Activated CD4-positive, alpha-beta memory T cell treated with anti-CD3 and anti-CD28 coated beads for 36 hours (primary cell): ENCODE measurements around the gene PAGR1. TPM values are rescaled to one million over a fixed set of nuclear protein-coding genes. Genes with fewer than 3 reads are reported as not detected.
"Not testable (repeated sequence)": the region's sequence is repeated elsewhere in the genome, so short reads cannot be mapped to it uniquely, and the experiment has no call there.

Experiments
- CTCF ChIA-PET: fragments of 350-600 bp; sonication (Branson Sonifier 250); formaldehyde crosslinking; loops from one replicate; lab custom pipeline; 2021; ENCODE audit warnings: antibody characterized with exemption, inconsistent platforms; lab: Charles Lee
- POLR2A ChIA-PET: fragments of 350-600 bp; sonication (Branson Sonifier 250); formaldehyde crosslinking; loops from one replicate; lab custom pipeline; 2021; ENCODE audit warnings: antibody characterized with exemption; lab: Charles Lee
- DNase-seq: peaks from one replicate; pipeline ENCODE4 v3.0.0-alpha.2; 2020
- H3K27ac Mint-ChIP-seq: one replicate; pipeline ENCODE4 v1.8.0; 2021; ENCODE audit warnings: mixed read lengths
- H3K27me3 Mint-ChIP-seq: one replicate; pipeline ENCODE4 v1.8.0; 2021; ENCODE audit warnings: mixed read lengths
- H3K36me3 Mint-ChIP-seq: one replicate; pipeline ENCODE4 v1.8.0; 2021; ENCODE audit warnings: mixed read lengths
- H3K4me1 Mint-ChIP-seq: one replicate; pipeline ENCODE4 v1.8.0; 2021; ENCODE audit warnings: low read depth, mixed read lengths
- H3K4me3 Mint-ChIP-seq: one replicate; pipeline ENCODE4 v1.8.0; 2021; ENCODE audit warnings: mild to moderate bottlenecking, mixed read lengths
- H3K9me3 Mint-ChIP-seq: one replicate; pipeline ENCODE4 v1.8.0; 2021; ENCODE audit warnings: mixed read lengths
- intact Hi-C: fragments of 100-400 bp; cut with micrococcal nuclease; formaldehyde crosslinking; loops from one replicate; pipeline ENCODE4 v1.15.1; 2023
- total RNA-seq, 2 experiments: library from RNA; stranded (reverse); gene quantifications; one replicate each; pipeline ENCODE4 v1.2.3, GENCODE V29; 2021

Gene PAGR1
- total RNA-seq, 2 experiments from 2014 or later = 21.9 to 24.0 TPM

DNA sequence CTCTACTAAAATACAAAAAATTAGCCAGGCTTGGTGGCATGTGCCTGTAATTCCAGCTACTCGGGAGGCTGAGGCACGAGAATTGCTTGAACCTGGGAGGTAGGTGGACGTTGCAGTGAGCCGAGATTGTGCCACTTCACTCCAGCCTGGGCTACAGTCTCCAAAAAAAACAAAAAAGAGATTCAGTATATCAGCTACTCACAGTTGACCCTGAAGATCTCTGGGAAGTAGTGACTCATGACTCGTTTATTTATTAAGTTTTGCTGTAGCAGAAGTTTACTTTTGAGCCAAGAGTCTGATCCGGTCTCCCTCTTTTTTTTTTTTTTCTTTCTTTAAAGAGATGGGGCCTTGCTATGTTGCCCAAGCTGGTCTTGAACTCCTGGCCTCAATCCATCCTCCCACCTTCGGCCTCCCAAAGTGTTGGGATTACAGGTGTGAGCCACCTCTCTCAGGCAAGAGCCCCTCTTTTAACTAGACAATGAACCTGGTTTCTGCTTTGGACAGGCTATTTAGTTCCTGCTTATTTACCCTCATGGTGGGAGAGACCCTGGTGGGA is 8.7 kb downstream of the PAGR1 start:
- POLR2A ChIA-PET = interaction anchor here (0.8 to 1.7 kb wide), 4 partner anchors 12 to 101 kb away, joined by 3 to 5 read pairs (median 4); partner anchors contain the start of genes KCTD13, KIF22 and PRRT2
- Mint-ChIP-seq H3K27ac (peak overlapping the region; percentile 95), H3K27me3 (no peaks in the 10 kb centered on the region), H3K4me3 (peak overlapping the region; percentile 59), H3K36me3 (peaks cover 15% of the 10 kb centered on the region), H3K4me1 (peaks cover 68% of the 10 kb centered on the region), H3K9me3 (no peaks in the 10 kb centered on the region)
- DNase-seq = no peak
- intact Hi-C loops = loop anchor here (2.0 to 10.0 kb wide), 4 partner anchors 14 to 1000 kb away; partner anchors contain the start of genes ATXN2L, ITGAL, MYL11 and TBC1D10B
- CTCF ChIA-PET = interaction anchor here (0.6 to 4.6 kb wide), 6 partner anchors 8 to 605 kb away, joined by 3 to 47 read pairs (median 5); partner anchors contain the start of genes DCTPP1 and PAGR1

DNA sequence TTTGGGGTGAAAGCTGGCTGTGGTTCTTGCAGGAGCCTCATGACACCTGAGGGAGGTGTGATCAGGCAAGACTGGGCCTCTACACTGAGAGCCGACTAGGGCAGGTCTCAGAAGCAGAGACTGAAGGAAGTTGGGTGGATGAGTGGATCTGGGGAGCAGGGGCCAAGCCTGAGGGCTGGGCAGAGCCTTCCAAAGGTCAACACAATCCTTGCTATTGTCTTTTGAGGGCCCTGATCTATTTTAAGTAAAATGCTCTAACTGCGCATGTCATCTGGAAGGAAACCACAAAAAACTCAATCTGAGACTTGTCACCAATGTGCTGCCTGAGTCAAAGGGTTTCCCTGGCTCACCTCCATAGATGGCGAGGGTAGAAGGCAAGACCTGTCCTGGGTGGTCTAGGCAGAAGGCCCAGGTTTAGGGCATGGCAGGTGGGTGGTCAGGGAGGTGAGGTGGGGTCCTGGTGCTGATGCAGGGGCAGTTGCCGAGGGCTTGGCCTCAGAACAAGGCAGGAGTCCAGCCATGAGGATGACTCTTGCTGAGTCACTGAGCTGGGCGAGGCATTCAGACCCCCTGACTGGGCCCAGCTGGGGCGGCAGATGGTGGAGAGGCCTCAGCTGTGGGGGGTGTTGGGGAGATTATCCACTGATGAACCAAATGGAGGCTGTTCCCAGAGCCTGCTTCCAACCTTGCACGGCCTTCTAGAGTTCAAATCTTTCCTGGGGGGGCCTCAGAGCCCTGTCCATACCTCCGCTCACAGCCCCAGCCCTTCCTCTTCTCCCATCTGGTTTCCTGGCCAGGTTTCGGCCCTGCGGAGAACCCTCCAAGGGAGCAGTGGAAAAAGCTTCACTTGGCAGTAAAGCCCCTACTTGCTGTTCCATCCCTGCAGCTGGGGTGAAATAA is 9.4 kb downstream of the PAGR1 start:
- H3K27me3 Mint-ChIP-seq = no peaks in the 10 kb centered on the region
- no peaks in the 10 kb centered on the region for H3K9me3 Mint-ChIP-seq
- H3K36me3 Mint-ChIP-seq = peaks cover 9% of the 10 kb centered on the region
- intact Hi-C loops = loop anchor here (2.0 to 10.0 kb wide), 4 partner anchors 15 to 1001 kb away; partner anchors contain the start of genes ATXN2L, ITGAL, MYL11 and TBC1D10B
- H3K27ac Mint-ChIP-seq = peak overlapping the region; percentile 95
- peaks cover 64% of the 10 kb centered on the region for H3K4me1 Mint-ChIP-seq
- H3K4me3 Mint-ChIP-seq = peak overlapping the region; percentile 59
- ChIA-PET CTCF (interaction anchor here (0.9 to 4.6 kb wide), 5 partner anchors 9 to 207 kb away, joined by 3 to 47 read pairs (median 9); partner anchors contain the start of gene PAGR1), POLR2A (interaction anchor here (0.6 to 3.1 kb wide), 5 partner anchors 8 to 19 kb away, joined by 3 to 17 read pairs (median 5); partner anchors contain the start of genes PAGR1 and PRRT2)
- DNase-seq = peak; percentile 72

DNA sequence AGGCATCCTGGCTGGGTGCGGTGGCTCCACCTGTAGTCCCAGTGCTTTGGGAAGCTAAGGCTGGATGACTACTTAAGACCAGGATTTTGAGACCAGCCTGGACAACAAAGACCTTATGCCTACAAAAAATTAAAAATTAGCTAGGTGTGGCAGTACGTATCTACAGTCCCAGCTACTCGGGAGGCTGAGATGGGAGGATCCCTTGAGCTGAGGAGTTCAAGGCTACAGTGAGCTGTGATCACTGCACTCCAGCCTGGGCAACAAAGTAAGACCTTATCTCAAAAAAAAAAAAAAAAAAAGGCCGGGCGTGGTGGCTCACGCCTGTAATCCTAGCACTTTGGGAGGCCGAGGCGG is 10.4 kb downstream of the PAGR1 start:
- Mint-ChIP-seq H3K36me3 (peaks cover 8% of the 10 kb centered on the region), H3K27me3 (no peaks in the 10 kb centered on the region), H3K27ac (peak overlapping the region; percentile 96), H3K4me1 (peaks cover 69% of the 10 kb centered on the region), H3K4me3 (peak overlapping the region; percentile 70), H3K9me3 (no peaks in the 10 kb centered on the region)
- ChIA-PET CTCF (interaction anchor here (0.6 to 4.6 kb wide), 9 partner anchors 8 to 359 kb away, joined by 3 to 47 read pairs (median 4); partner anchors contain the start of genes PAGR1 and PRRT2), POLR2A (interaction anchor here (0.7 to 3.1 kb wide), 8 partner anchors 9 to 308 kb away, joined by 3 to 17 read pairs (median 5); partner anchors contain the start of genes KIF22, PAGR1 and PRRT2)
- intact Hi-C loops = loop anchor here (5.0 to 10.0 kb wide), 3 partner anchors 548 to 1002 kb away; partner anchors contain the start of genes ATXN2L, ITGAL, MYL11 and TBC1D10B
- DNase-seq = no peak

DNA sequence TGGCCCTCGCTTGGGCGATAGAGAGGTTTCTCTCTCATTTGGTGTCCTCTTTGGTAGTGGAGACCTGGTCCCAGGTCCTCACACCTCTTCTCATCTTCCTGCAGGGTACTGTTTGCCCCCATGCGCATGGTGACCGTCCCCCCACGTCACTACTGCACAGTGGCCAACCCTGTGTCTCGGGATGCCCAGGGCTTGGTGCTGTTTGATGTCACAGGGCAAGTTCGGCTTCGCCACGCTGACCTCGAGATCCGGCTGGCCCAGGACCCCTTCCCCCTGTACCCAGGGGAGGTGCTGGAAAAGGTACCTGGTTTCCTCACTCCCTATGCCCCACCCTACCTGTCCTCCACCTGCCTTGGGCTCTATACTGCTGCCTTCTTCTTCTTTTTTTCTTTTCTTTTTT is 14.8 kb downstream of the PAGR1 start:
- Mint-ChIP-seq H3K4me3 (no peak overlapping the region), H3K4me1 (peaks cover 49% of the 10 kb centered on the region), H3K27me3 (no peaks in the 10 kb centered on the region), H3K36me3 (peaks cover 26% of the 10 kb centered on the region), H3K9me3 (no peaks in the 10 kb centered on the region), H3K27ac (no peak overlapping the region)
- DNase-seq = no peak
- ChIA-PET CTCF (no interaction called here), POLR2A (no interaction called here)
- intact Hi-C loops = no loop called here

DNA sequence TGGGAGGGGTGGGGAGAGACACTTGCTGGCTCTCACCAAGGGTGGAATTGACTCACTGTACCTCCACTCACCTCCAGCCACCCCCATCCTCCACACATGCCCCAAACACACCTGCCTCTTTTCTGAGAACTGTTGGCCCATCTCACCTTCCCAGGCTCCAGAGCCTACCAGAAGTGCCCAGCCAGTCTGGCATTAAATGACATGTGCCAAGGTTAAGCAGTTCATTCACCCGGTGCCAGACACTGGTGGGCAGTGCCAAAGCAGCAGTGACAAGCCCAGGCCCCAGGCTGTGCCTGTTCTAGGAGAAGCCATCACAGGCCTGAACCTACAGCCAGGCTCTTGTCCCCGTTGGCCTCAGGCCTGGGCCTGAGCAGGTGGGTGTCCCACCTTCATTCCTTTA is 15.5 kb downstream of the PAGR1 start:
- ChIA-PET CTCF (no interaction called here), POLR2A (no interaction called here)
- Mint-ChIP-seq H3K27me3 (no peaks in the 10 kb centered on the region), H3K4me3 (no peak overlapping the region), H3K9me3 (no peaks in the 10 kb centered on the region), H3K36me3 (peaks cover 30% of the 10 kb centered on the region), H3K27ac (no peak overlapping the region), H3K4me1 (peaks cover 42% of the 10 kb centered on the region)
- no peak for DNase-seq
- intact Hi-C loops = no loop called here

DNA sequence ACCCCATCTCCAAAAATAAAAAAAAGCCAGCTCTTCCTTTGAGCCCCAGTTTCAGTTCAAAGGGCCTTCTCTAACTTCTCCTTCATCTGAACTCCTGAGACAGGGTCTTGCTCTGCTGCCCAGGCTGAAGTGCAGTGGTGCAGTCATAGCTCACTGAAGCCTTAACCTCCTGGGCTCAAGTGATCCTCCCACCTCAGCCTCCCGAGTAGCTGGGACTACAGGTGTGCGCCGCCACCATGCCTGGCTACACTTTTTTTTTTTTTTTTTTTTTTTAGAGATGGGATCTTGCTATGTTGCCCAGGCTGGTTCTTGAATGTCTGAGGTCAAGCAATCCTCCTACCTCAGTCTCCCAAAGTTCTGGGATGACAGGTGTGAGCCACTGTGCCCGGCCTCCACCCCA is 17.3 kb downstream of the PAGR1 start:
- ChIA-PET CTCF (interaction anchor here (0.6 to 2.8 kb wide), 2 partner anchors 15 to 17 kb away, joined by 3 to 18 read pairs; no protein-coding TSS in a partner anchor), POLR2A (interaction anchor here (0.6 kb wide), 1 partner anchor 33 kb away, joined by 4 read pairs; no protein-coding TSS in a partner anchor)
- H3K27ac Mint-ChIP-seq, intact Hi-C loops, DNase-seq, H3K27me3 Mint-ChIP-seq, H3K9me3 Mint-ChIP-seq, H3K4me3 Mint-ChIP-seq: not testable (repeated sequence)
- H3K4me1 Mint-ChIP-seq = peaks cover 27% of the 10 kb centered on the region
- H3K36me3 Mint-ChIP-seq = peaks cover 41% of the 10 kb centered on the region

DNA sequence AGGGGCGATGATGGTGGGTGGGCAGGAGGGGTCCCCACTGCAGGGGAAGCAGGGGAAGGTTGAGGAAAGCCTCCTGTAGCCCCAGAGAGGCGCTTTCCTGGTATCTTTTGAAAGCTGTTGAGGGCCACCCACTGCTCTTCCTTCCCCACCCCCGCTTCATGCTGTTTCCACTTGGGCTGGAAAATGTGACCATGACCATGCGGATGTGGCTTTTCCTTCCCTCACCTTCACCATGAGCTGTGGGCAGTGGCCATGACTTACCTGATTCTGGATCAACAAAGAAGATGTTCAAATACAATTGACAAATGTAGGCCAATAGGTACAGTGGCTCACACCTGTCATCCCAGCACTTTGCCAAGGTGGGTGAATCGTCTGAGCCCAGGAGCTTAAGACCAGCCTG is 18.1 kb downstream of the PAGR1 start:
- peak overlapping the region; percentile 18 for H3K27ac Mint-ChIP-seq
- no peak overlapping the region for H3K4me3 Mint-ChIP-seq
- peak; percentile 60 for DNase-seq
- H3K9me3 Mint-ChIP-seq = no peaks in the 10 kb centered on the region
- intact Hi-C loops = no loop called here
- ChIA-PET POLR2A (interaction anchor here (1.6 kb wide), 1 partner anchor 14 kb away, joined by 3 read pairs; the partner anchor contains the start of gene MVP), CTCF (interaction anchor here (2.8 kb wide), 1 partner anchor 14 kb away, joined by 18 read pairs; no protein-coding TSS in a partner anchor)
- no peaks in the 10 kb centered on the region for H3K27me3 Mint-ChIP-seq
- peaks cover 41% of the 10 kb centered on the region for H3K36me3 Mint-ChIP-seq
- H3K4me1 Mint-ChIP-seq = peaks cover 22% of the 10 kb centered on the region

DNA sequence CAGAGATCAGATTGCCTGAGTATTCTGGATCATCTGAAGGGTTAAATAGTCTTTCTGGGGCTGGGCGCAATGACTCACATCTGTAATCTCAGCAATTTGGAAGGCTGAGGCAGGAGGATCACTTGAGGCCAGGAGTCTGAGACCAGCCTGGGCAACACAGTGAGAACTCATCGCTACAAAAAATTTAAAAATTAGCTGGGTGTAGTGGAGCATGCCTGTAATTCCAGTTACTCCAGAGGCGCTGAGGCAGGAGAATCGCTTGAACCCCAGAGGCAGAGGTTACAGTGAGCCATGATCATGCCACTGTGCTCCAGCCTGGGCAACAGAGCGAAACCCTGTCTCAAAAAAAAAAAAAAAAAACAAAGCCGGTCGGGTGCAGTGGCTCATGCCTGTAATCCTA is 20.0 kb downstream of the PAGR1 start:
- intact Hi-C loops = no loop called here
- DNase-seq = no peak
- CTCF ChIA-PET = no interaction called here
- POLR2A ChIA-PET = no interaction called here
- H3K36me3 Mint-ChIP-seq = peaks cover 45% of the 10 kb centered on the region
- H3K9me3 Mint-ChIP-seq = no peaks in the 10 kb centered on the region
- H3K4me3 Mint-ChIP-seq = no peak overlapping the region
- no peak overlapping the region for H3K27ac Mint-ChIP-seq
- peaks cover 14% of the 10 kb centered on the region for H3K4me1 Mint-ChIP-seq
- H3K27me3 Mint-ChIP-seq = no peaks in the 10 kb centered on the region

DNA sequence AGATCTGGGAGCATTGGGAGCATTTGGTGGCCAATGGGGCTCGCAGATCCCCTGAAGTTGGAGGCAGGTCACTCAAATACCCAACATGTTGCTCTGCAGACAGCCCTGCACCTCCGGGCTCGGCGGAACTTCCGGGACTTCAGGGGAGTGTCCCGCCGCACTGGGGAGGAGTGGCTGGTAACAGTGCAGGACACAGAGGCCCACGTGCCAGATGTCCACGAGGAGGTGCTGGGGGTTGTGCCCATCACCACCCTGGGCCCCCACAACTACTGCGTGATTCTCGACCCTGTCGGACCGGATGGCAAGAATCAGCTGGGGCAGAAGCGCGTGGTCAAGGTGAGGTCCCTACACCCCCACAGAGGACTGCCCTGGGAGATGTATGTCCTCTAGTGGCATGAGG is 20.7 kb downstream of the PAGR1 start:
- H3K4me3 Mint-ChIP-seq = no peak overlapping the region
- intact Hi-C loops = no loop called here
- H3K27me3 Mint-ChIP-seq = no peaks in the 10 kb centered on the region
- H3K27ac Mint-ChIP-seq = no peak overlapping the region
- ChIA-PET CTCF (interaction anchor here (4.4 kb wide), 1 partner anchor 12 kb away, joined by 24 read pairs; no protein-coding TSS in a partner anchor), POLR2A (no interaction called here)
- no peaks in the 10 kb centered on the region for H3K9me3 Mint-ChIP-seq
- H3K4me1 Mint-ChIP-seq = peaks cover 11% of the 10 kb centered on the region
- no peak for DNase-seq
- H3K36me3 Mint-ChIP-seq = peaks cover 43% of the 10 kb centered on the region

DNA sequence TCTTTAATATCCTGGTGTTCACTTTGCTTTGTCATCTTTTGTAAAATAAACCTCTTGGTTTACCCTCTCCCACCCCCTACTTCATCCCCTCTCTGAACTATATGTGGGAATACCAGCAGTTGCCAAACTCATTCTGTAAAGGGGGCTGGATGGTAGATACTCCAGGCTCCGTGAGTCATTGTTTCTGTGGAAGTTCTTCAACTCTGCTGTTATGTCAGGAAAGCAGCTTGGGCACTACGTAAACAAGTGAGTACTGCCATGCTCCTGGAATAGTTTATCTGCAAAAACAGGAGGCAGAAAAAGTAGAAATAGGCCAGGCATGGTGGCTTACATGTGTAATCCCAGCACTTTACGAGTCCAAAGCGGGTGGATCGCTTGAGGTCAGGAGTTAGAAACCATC is 21.9 kb downstream of the PAGR1 start:
- no peaks in the 10 kb centered on the region for H3K9me3 Mint-ChIP-seq
- CTCF ChIA-PET = interaction anchor here (4.4 kb wide), 1 partner anchor 11 kb away, joined by 24 read pairs; no protein-coding TSS in a partner anchor
- H3K4me3 Mint-ChIP-seq = no peak overlapping the region
- H3K36me3 Mint-ChIP-seq = peaks cover 42% of the 10 kb centered on the region
- peak overlapping the region; percentile 28 for H3K27ac Mint-ChIP-seq
- no peak for DNase-seq
- POLR2A ChIA-PET = no interaction called here
- peaks cover 11% of the 10 kb centered on the region for H3K4me1 Mint-ChIP-seq
- intact Hi-C loops = no loop called here
- H3K27me3 Mint-ChIP-seq = no peaks in the 10 kb centered on the region

DNA sequence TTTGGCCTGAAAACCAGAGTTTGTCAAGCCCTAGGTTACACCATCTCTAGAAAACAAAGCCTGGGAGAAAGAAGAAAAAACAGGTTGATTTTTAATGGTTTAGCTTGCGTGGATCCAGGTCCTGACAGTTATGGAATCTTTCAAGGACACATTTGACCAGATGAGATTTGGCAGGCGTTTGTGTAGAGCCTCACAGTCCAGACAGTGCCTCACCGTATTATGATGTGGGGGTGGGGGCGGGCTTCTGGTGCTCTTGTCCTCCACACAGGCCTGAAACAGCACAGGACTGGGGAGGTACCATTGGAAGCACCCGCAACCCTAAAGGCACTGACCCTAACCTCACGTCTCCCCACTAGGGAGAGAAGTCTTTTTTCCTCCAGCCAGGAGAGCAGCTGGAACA is 23.9 kb downstream of the PAGR1 start:
- Mint-ChIP-seq H3K4me3 (no peak overlapping the region), H3K36me3 (peaks cover 34% of the 10 kb centered on the region), H3K9me3 (no peaks in the 10 kb centered on the region), H3K27ac (no peak overlapping the region), H3K4me1 (peaks cover 2% of the 10 kb centered on the region), H3K27me3 (no peaks in the 10 kb centered on the region)
- intact Hi-C loops = no loop called here
- DNase-seq = no peak
- ChIA-PET POLR2A (interaction anchor here (1.2 kb wide), 1 partner anchor 13 kb away, joined by 3 read pairs; no protein-coding TSS in a partner anchor), CTCF (interaction anchor here (4.4 kb wide), 1 partner anchor 9 kb away, joined by 24 read pairs; no protein-coding TSS in a partner anchor)
